ENCODE data around the gene TRIM9.

Gene TRIM9

GRCh38 chr14:51024377-51024776 lies 70.5 kb downstream of the TRIM9 start:
- H3K36me3 ChIP-seq (ENCODE audit: control insufficient read depth, insufficient read depth, low read length): no peaks in the 10 kb centered on the region
- no peaks in the 10 kb centered on the region for H3K4me1 ChIP-seq (ENCODE audit: control insufficient read depth, insufficient read depth, low read length)
- H3K9me3 ChIP-seq (ENCODE audit: control insufficient read depth, insufficient read depth, low read depth, low read length): 0 out of 2 replicates have a peak, but pooled peaks cover 2% of the 10 kb centered on the region
- no peak overlapping the region for H3K9ac ChIP-seq (ENCODE audit: low read length)
- no peak overlapping the region for H3K4me3 ChIP-seq (ENCODE audit: low read depth, low read length)
- no peak overlapping the region for H3K27ac ChIP-seq (ENCODE audit: low read depth, low read length)
- no peaks in the 10 kb centered on the region for H3K27me3 ChIP-seq (ENCODE audit: control insufficient read depth, insufficient read depth, low read length)

GRCh38 chr14:51023964-51024363 lies 70.9 kb downstream of the TRIM9 start:
- H3K4me1 ChIP-seq (ENCODE audit: control insufficient read depth, insufficient read depth, low read length): no peaks in the 10 kb centered on the region
- H3K27ac ChIP-seq (ENCODE audit: low read depth, low read length): no peak overlapping the region
- H3K27me3 ChIP-seq (ENCODE audit: control insufficient read depth, insufficient read depth, low read length): no peaks in the 10 kb centered on the region
- H3K9ac ChIP-seq (ENCODE audit: low read length): no peak overlapping the region
- H3K4me3 ChIP-seq (ENCODE audit: low read depth, low read length): no peak overlapping the region
- H3K9me3 ChIP-seq (ENCODE audit: control insufficient read depth, insufficient read depth, low read depth, low read length): 0 out of 2 replicates have a peak, but pooled peaks cover 2% of the 10 kb centered on the region
- no peaks in the 10 kb centered on the region for H3K36me3 ChIP-seq (ENCODE audit: control insufficient read depth, insufficient read depth, low read length)

- no peak overlapping the region for H3K4me3 ChIP-seq (ENCODE audit: low read depth, low read length)
- 0 out of 2 replicates have a peak, but pooled peaks cover 2% of the 10 kb centered on the region for H3K9me3 ChIP-seq (ENCODE audit: control insufficient read depth, insufficient read depth, low read depth, low read length)
- no peak overlapping the region for H3K9ac ChIP-seq (ENCODE audit: low read length)
- no peaks in the 10 kb centered on the region for H3K36me3 ChIP-seq (ENCODE audit: control insufficient read depth, insufficient read depth, low read length)
- no peak overlapping the region for H3K27ac ChIP-seq (ENCODE audit: low read depth, low read length)
- no peaks in the 10 kb centered on the region for H3K27me3 ChIP-seq (ENCODE audit: control insufficient read depth, insufficient read depth, low read length)
- H3K4me1 ChIP-seq (ENCODE audit: control insufficient read depth, insufficient read depth, low read length): no peaks in the 10 kb centered on the region
Observed at GRCh38 chr14:51022769-51023168, 72.1 kb downstream of the TRIM9 start.

- H3K4me1 ChIP-seq (ENCODE audit: control insufficient read depth, insufficient read depth, low read length): no peaks in the 10 kb centered on the region
- no peak overlapping the region for H3K27ac ChIP-seq (ENCODE audit: low read depth, low read length)
- no peaks in the 10 kb centered on the region for H3K27me3 ChIP-seq (ENCODE audit: control insufficient read depth, insufficient read depth, low read length)
- H3K4me3 ChIP-seq (ENCODE audit: low read depth, low read length): no peak overlapping the region
- H3K9me3 ChIP-seq (ENCODE audit: control insufficient read depth, insufficient read depth, low read depth, low read length): peaks cover 5% of the 10 kb centered on the region; the same call in 1 of the 2 replicates
- H3K9ac ChIP-seq (ENCODE audit: low read length): no peak overlapping the region
- H3K36me3 ChIP-seq (ENCODE audit: control insufficient read depth, insufficient read depth, low read length): no peaks in the 10 kb centered on the region
Observed at GRCh38 chr14:51020024-51020710, 74.7 kb downstream of the TRIM9 start.

- Histone ChIP-seq H3K4me3 (ENCODE audit: low read depth, low read length) (no peak overlapping the region), H3K9ac (ENCODE audit: low read length) (no peak overlapping the region), H3K36me3 (ENCODE audit: control insufficient read depth, insufficient read depth, low read length) (no peaks in the 10 kb centered on the region), H3K27me3 (ENCODE audit: control insufficient read depth, insufficient read depth, low read length) (no peaks in the 10 kb centered on the region), H3K27ac (ENCODE audit: low read depth, low read length) (no peak overlapping the region), H3K4me1 (ENCODE audit: control insufficient read depth, insufficient read depth, low read length) (no peaks in the 10 kb centered on the region), H3K9me3 (ENCODE audit: control insufficient read depth, insufficient read depth, low read depth, low read length) (peaks cover 5% of the 10 kb centered on the region; the same call in 1 of the 2 replicates)
Observed at GRCh38 chr14:51019089-51019488, 75.8 kb downstream of the TRIM9 start.

GRCh38 chr14:51018521-51018920 lies 76.4 kb downstream of the TRIM9 start:
- H3K27me3 ChIP-seq (ENCODE audit: control insufficient read depth, insufficient read depth, low read length): no peaks in the 10 kb centered on the region
- H3K36me3 ChIP-seq (ENCODE audit: control insufficient read depth, insufficient read depth, low read length): no peaks in the 10 kb centered on the region
- peaks cover 5% of the 10 kb centered on the region; the same call in 1 of the 2 replicates for H3K9me3 ChIP-seq (ENCODE audit: control insufficient read depth, insufficient read depth, low read depth, low read length)
- H3K27ac ChIP-seq (ENCODE audit: low read depth, low read length): no peak overlapping the region
- no peak overlapping the region for H3K9ac ChIP-seq (ENCODE audit: low read length)
- no peak overlapping the region for H3K4me3 ChIP-seq (ENCODE audit: low read depth, low read length)
- no peaks in the 10 kb centered on the region for H3K4me1 ChIP-seq (ENCODE audit: control insufficient read depth, insufficient read depth, low read length)

- Histone ChIP-seq H3K4me3 (ENCODE audit: low read depth, low read length) (no peak overlapping the region), H3K4me1 (ENCODE audit: control insufficient read depth, insufficient read depth, low read length) (no peaks in the 10 kb centered on the region), H3K9me3 (ENCODE audit: control insufficient read depth, insufficient read depth, low read depth, low read length) (peaks cover 3% of the 10 kb centered on the region; the same call in 1 of the 2 replicates), H3K36me3 (ENCODE audit: control insufficient read depth, insufficient read depth, low read length) (no peaks in the 10 kb centered on the region), H3K9ac (ENCODE audit: low read length) (no peak overlapping the region), H3K27me3 (ENCODE audit: control insufficient read depth, insufficient read depth, low read length) (no peaks in the 10 kb centered on the region), H3K27ac (ENCODE audit: low read depth, low read length) (no peak overlapping the region)
Observed at GRCh38 chr14:51014625-51015024, 80.3 kb downstream of the TRIM9 start.

- Histone ChIP-seq H3K27me3 (ENCODE audit: control insufficient read depth, insufficient read depth, low read length) (no peaks in the 10 kb centered on the region), H3K9me3 (ENCODE audit: control insufficient read depth, insufficient read depth, low read depth, low read length) (peaks cover 3% of the 10 kb centered on the region; the same call in 1 of the 2 replicates), H3K4me3 (ENCODE audit: low read depth, low read length) (no peak overlapping the region), H3K36me3 (ENCODE audit: control insufficient read depth, insufficient read depth, low read length) (no peaks in the 10 kb centered on the region), H3K9ac (ENCODE audit: low read length) (no peak overlapping the region), H3K27ac (ENCODE audit: low read depth, low read length) (no peak overlapping the region), H3K4me1 (ENCODE audit: control insufficient read depth, insufficient read depth, low read length) (no peaks in the 10 kb centered on the region)
Observed at GRCh38 chr14:51014086-51014485, 80.8 kb downstream of the TRIM9 start.

- Histone ChIP-seq H3K4me1 (ENCODE audit: control insufficient read depth, insufficient read depth, low read length) (no peaks in the 10 kb centered on the region), H3K9me3 (ENCODE audit: control insufficient read depth, insufficient read depth, low read depth, low read length) (peaks cover 3% of the 10 kb centered on the region; the same call in 1 of the 2 replicates), H3K4me3 (ENCODE audit: low read depth, low read length) (no peak overlapping the region), H3K36me3 (ENCODE audit: control insufficient read depth, insufficient read depth, low read length) (no peaks in the 10 kb centered on the region), H3K27me3 (ENCODE audit: control insufficient read depth, insufficient read depth, low read length) (no peaks in the 10 kb centered on the region), H3K9ac (ENCODE audit: low read length) (no peak overlapping the region), H3K27ac (ENCODE audit: low read depth, low read length) (no peak overlapping the region)
Observed at GRCh38 chr14:51012055-51012454, 82.8 kb downstream of the TRIM9 start.

GRCh38 chr14:51008446-51008845 lies 86.5 kb downstream of the TRIM9 start:
- H3K36me3 ChIP-seq (ENCODE audit: control insufficient read depth, insufficient read depth, low read length): no peaks in the 10 kb centered on the region
- no peak overlapping the region for H3K9ac ChIP-seq (ENCODE audit: low read length)
- H3K4me1 ChIP-seq (ENCODE audit: control insufficient read depth, insufficient read depth, low read length): no peaks in the 10 kb centered on the region
- H3K4me3 ChIP-seq (ENCODE audit: low read depth, low read length): no peak overlapping the region
- H3K27ac ChIP-seq (ENCODE audit: low read depth, low read length): no peak overlapping the region
- no peaks in the 10 kb centered on the region for H3K9me3 ChIP-seq (ENCODE audit: control insufficient read depth, insufficient read depth, low read depth, low read length)
- no peaks in the 10 kb centered on the region for H3K27me3 ChIP-seq (ENCODE audit: control insufficient read depth, insufficient read depth, low read length)

- Histone ChIP-seq H3K4me3 (ENCODE audit: low read depth, low read length) (no peak overlapping the region), H3K9ac (ENCODE audit: low read length) (no peak overlapping the region), H3K9me3 (ENCODE audit: control insufficient read depth, insufficient read depth, low read depth, low read length) (no peaks in the 10 kb centered on the region), H3K27me3 (ENCODE audit: control insufficient read depth, insufficient read depth, low read length) (no peaks in the 10 kb centered on the region), H3K27ac (ENCODE audit: low read depth, low read length) (no peak overlapping the region), H3K36me3 (ENCODE audit: control insufficient read depth, insufficient read depth, low read length) (no peaks in the 10 kb centered on the region), H3K4me1 (ENCODE audit: control insufficient read depth, insufficient read depth, low read length) (no peaks in the 10 kb centered on the region)
Observed at GRCh38 chr14:51006781-51007211, 88.1 kb downstream of the TRIM9 start.
